ENCODE measurements around the gene FAM136A.

FAM136A gene

GRCh38 chr2:70255637-70256314 lies 46.1 kb downstream of the FAM136A start:
- Mint-ChIP-seq H3K9me3 (no peaks in the 10 kb centered on the region), H3K4me3 (no peak overlapping the region), H3K27ac (no peak overlapping the region), H3K4me1 (peaks cover 19% of the 10 kb centered on the region), H3K27me3 (no peaks in the 10 kb centered on the region)
- ATAC-seq (no peak), DNase-seq (no peak)

GRCh38 chr2:70250434-70250833 lies 51.4 kb downstream of the FAM136A start:
- H3K9me3 Mint-ChIP-seq: no peaks in the 10 kb centered on the region
- no peaks in the 10 kb centered on the region for H3K27me3 Mint-ChIP-seq
- H3K4me3 Mint-ChIP-seq: no peak overlapping the region
- H3K4me1 Mint-ChIP-seq: peaks cover 19% of the 10 kb centered on the region
- ATAC-seq (no peak), DNase-seq (no peak)
- no peak overlapping the region for H3K27ac Mint-ChIP-seq

GRCh38 chr2:70248181-70248847 lies 53.6 kb downstream of the FAM136A start, which contains the start of gene TIA1:
Gene TIA1, minus strand, starts transcription at chr2:70248628. Its CDS starts 198 bp downstream, at chr2:70248430.
- Mint-ChIP-seq H3K4me1 (peaks cover 38% of the 10 kb centered on the region), H3K4me3 (peak within 1 kb of the TSS; percentile 80 to 92), H3K27ac (peak within 1 kb of the TSS; percentile 95 to 100), H3K9me3 (no peaks in the 10 kb centered on the region), H3K27me3 (no peaks in the 10 kb centered on the region)
- ATAC-seq (peak; percentile 99), DNase-seq (peak; percentile 97 to 98)

GRCh38 chr2:70247364-70248180 lies 54.3 kb downstream of the FAM136A start:
- Mint-ChIP-seq H3K4me3 (peak overlapping the region; percentile 80 to 92), H3K4me1 (peaks cover 44% of the 10 kb centered on the region), H3K27me3 (no peaks in the 10 kb centered on the region), H3K9me3 (no peaks in the 10 kb centered on the region), H3K27ac (peak overlapping the region; percentile 95 to 100)
- ATAC-seq (no peak), DNase-seq (no peak)

Measured in stimulated activated naive CD8-positive, alpha-beta T cell treated with anti-CD3 and anti-CD28 coated beads, Interleukin-15, amount 100 ng/mL, for 72 hours (primary cell).